D721Med (cell line): ENCODE measurements around the gene INO80.

ENCODE experiments used
- DNase-seq: peaks from one replicate; pipeline ENCODE4 v3.0.0; 2011; ENCODE audit warnings: low spot score; ENCODE audit not compliant: insufficient read length
- FAIRE-seq: peaks from 2 replicates; lab custom pipeline; 2011; peaks lifted over from hg19 to GRCh38; lab: Jason Lieb, UNC
- CTCF ChIP-seq: IDR thresholded peaks from 2 replicates; pipeline ENCODE4 v1.5.1; 2012; ENCODE audit warnings: mild to moderate bottlenecking, control low read depth; ENCODE audit not compliant: insufficient read depth; ENCODE audit errors: missing control alignments

INO80 gene

GRCh38 chr15:41066516-41066915, 49.6 kb downstream of the INO80 start:
- no peak for FAIRE-seq
- no peak for DNase-seq
- no peak for TF ChIP-seq CTCF

DNA sequence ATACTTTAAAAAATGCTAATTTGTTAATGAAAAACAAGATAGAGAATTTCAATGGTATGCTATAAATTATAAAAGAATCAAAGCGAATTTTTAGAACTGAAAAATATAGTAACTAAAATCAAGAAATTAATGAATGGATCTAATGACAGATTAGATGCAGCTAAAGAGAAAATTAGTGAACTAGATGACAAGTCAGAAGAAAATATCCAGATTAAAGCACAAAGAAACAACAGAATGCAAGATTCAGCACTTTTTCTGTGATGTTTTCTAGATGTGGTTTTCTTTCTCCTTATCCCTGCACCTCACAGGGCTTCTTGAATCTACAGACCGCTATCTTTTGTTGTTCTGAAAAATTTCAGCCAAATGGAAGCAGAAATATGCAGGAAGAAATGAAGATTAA, 54.4 kb downstream of the INO80 start:
- DNase-seq (no peak), FAIRE-seq (no peak)
- TF ChIP-seq CTCF = no peak

GRCh38 chr15:41060505-41060904, 55.6 kb downstream of the INO80 start:
- FAIRE-seq (no peak), DNase-seq (no peak)
- TF ChIP-seq CTCF = no peak

DNA sequence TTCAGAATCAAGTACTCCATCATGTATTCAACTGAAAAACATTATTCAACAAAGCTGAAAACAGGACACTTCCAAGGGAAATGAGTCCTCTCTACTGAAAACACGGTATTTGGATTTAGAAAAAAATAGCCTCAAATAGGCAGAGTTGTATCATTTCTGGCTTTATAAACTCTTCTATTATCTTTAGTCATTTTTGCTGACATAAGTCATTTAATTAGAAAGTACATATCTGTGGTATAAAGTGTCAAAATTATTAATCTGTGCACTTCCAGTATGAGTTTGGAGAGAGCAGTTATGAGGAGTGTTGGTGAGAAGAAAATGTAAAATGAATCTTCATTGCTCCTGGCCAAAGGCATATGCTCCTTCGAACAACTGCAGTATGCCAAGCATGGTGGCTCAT, 59.3 kb downstream of the INO80 start:
- no peak for FAIRE-seq
- DNase-seq = no peak
- TF ChIP-seq CTCF = no peak

GRCh38 chr15:41055706-41056105, 60.4 kb downstream of the INO80 start:
- no peak for TF ChIP-seq CTCF
- DNase-seq (no peak), FAIRE-seq (no peak)

GRCh38 chr15:41051139-41051538, 64.9 kb downstream of the INO80 start:
- no peak for TF ChIP-seq CTCF
- no peak for DNase-seq
- no peak for FAIRE-seq

- TF ChIP-seq CTCF = no peak
- DNase-seq = no peak
- FAIRE-seq = no peak
Measured at GRCh38 chr15:41048852-41049251, 67.2 kb downstream of the INO80 start.
